ENCODE measurements around the gene MAGI1. TPM values are rescaled to one million over a fixed set of nuclear protein-coding genes. Genes with fewer than 3 reads are reported as not detected.

The MAGI1 gene
- total RNA-seq, 2 donors from 2014 or later: 37.5 to 51.6 TPM

DNA sequence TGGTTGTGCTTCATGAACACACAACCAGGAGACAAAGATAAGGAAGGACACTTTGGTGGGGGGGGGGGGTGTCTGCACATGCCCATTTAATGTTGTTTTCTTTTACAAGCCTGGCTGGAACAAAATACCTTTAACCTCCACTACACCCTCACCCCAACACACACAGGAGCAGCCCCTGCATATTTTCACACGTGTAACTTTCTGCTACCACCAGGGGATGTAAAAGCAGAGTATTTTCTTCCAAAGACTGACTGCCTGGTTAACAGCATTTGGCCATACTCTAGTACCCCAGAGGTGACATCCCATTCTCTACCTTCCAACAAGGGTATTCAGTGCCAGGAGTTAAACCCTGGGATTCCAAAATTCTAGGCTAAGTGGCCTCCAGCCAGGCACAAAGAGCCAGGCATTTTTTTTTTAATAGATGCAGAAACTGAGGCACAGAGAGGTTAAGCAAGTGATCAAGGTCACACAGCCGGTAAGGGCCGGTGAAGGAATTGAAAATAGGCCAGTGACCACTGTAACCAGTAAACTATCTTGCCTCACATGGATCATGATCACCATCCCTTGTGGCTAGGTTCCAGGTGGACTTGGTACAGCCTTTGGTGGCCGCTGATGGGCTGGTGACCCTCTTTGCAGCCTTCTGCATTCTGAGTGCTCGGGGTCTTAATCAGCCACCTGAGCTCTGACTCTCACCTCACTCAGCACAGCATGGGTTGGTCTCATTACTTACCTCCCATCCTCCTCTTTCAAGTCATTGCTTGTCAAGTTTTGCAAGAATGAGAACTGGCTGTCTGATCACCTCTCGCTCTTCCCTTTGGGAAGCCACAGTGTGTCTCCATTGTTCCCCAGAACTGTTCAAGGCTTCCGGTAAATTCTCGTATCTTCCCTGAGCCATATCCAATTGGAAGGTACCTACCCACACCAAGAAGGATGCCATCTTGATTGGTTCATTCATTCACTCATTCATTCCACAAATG, 20.4 kb downstream of the MAGI1 start:
- Histone ChIP-seq H3K4me1 (replicated peaks) (peaks cover 5% of the 10 kb centered on the region), H3K9me3 (no peaks in the 10 kb centered on the region), H3K27me3 (replicated peaks; ENCODE audit: insufficient read depth) (no peaks in the 10 kb centered on the region), H3K4me3 (no peak overlapping the region), H3K36me3 (no peaks in the 10 kb centered on the region), H3K27ac (no peak overlapping the region)
- WGBS: 70% methylated on average over 8 of the region's 8 CpGs
- DNase-seq (ENCODE audit: low spot score): no peak
- intact Hi-C loops (cut with DNase I): no loop called here
- TF ChIP-seq POLR2AphosphoS5 (IDR thresholded peaks at IDR 0.05) (no peak), POLR2A (IDR thresholded peaks at IDR 0.05) (no peak)
- TF ChIP-seq, protein P1, sequence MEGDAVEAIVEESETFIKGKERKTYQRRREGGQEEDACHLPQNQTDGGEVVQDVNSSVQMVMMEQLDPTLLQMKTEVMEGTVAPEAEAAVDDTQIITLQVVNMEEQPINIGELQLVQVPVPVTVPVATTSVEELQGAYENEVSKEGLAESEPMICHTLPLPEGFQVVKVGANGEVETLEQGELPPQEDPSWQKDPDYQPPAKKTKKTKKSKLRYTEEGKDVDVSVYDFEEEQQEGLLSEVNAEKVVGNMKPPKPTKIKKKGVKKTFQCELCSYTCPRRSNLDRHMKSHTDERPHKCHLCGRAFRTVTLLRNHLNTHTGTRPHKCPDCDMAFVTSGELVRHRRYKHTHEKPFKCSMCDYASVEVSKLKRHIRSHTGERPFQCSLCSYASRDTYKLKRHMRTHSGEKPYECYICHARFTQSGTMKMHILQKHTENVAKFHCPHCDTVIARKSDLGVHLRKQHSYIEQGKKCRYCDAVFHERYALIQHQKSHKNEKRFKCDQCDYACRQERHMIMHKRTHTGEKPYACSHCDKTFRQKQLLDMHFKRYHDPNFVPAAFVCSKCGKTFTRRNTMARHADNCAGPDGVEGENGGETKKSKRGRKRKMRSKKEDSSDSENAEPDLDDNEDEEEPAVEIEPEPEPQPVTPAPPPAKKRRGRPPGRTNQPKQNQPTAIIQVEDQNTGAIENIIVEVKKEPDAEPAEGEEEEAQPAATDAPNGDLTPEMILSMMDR (IDR thresholded peaks at IDR 0.05): no peak

GRCh38 chr3:66017591-66017990, 21.1 kb downstream of the MAGI1 start:
- Histone ChIP-seq H3K9me3 (no peaks in the 10 kb centered on the region), H3K4me1 (replicated peaks) (peaks cover 5% of the 10 kb centered on the region), H3K36me3 (no peaks in the 10 kb centered on the region), H3K4me3 (no peak overlapping the region), H3K27me3 (replicated peaks; ENCODE audit: insufficient read depth) (no peaks in the 10 kb centered on the region), H3K27ac (no peak overlapping the region)
- intact Hi-C loops (cut with DNase I): no loop called here
- WGBS: 45% methylated on average over 5 of the region's 5 CpGs
- DNase-seq (ENCODE audit: low spot score): no peak
- TF ChIP-seq POLR2A (IDR thresholded peaks at IDR 0.05) (no peak), POLR2AphosphoS5 (IDR thresholded peaks at IDR 0.05) (no peak)
- TF ChIP-seq, protein P1 (IDR thresholded peaks at IDR 0.05): no peak

GRCh38 chr3:66017084-66017483, 21.6 kb downstream of the MAGI1 start:
- intact Hi-C loops (cut with DNase I): no loop called here
- no peaks in the 10 kb centered on the region for H3K9me3 ChIP-seq
- WGBS: 84% methylated on average over 16 of the region's 16 CpGs
- H3K36me3 ChIP-seq: no peaks in the 10 kb centered on the region
- TF ChIP-seq, protein P1 (IDR thresholded peaks at IDR 0.05): no peak
- TF ChIP-seq POLR2A (IDR thresholded peaks at IDR 0.05) (no peak), POLR2AphosphoS5 (IDR thresholded peaks at IDR 0.05) (no peak)
- H3K4me1 ChIP-seq (replicated peaks): peaks cover 5% of the 10 kb centered on the region
- no peak overlapping the region for H3K4me3 ChIP-seq
- no peaks in the 10 kb centered on the region for H3K27me3 ChIP-seq (replicated peaks; ENCODE audit: insufficient read depth)
- no peak for DNase-seq (ENCODE audit: low spot score)
- H3K27ac ChIP-seq: no peak overlapping the region

GRCh38 chr3:66015841-66016240, 22.9 kb downstream of the MAGI1 start:
- Histone ChIP-seq H3K36me3 (no peaks in the 10 kb centered on the region), H3K4me1 (replicated peaks) (peaks cover 5% of the 10 kb centered on the region), H3K4me3 (no peak overlapping the region), H3K27ac (no peak overlapping the region), H3K9me3 (no peaks in the 10 kb centered on the region), H3K27me3 (replicated peaks; ENCODE audit: insufficient read depth) (no peaks in the 10 kb centered on the region)
- intact Hi-C loops (cut with DNase I): no loop called here
- no peak for DNase-seq (ENCODE audit: low spot score)
- TF ChIP-seq, protein P1 (IDR thresholded peaks at IDR 0.05): no peak
- TF ChIP-seq POLR2A (IDR thresholded peaks at IDR 0.05) (no peak), POLR2AphosphoS5 (IDR thresholded peaks at IDR 0.05) (no peak)
- WGBS: 79% methylated on average over 4 of the region's 4 CpGs

GRCh38 chr3:66014651-66015050, 24.1 kb downstream of the MAGI1 start:
- Histone ChIP-seq H3K27ac (no peak overlapping the region), H3K4me3 (no peak overlapping the region), H3K27me3 (replicated peaks; ENCODE audit: insufficient read depth) (no peaks in the 10 kb centered on the region), H3K36me3 (no peaks in the 10 kb centered on the region), H3K4me1 (replicated peaks) (peaks cover 5% of the 10 kb centered on the region), H3K9me3 (no peaks in the 10 kb centered on the region)
- no peak for DNase-seq (ENCODE audit: low spot score)
- intact Hi-C loops (cut with DNase I): no loop called here
- TF ChIP-seq POLR2A (IDR thresholded peaks at IDR 0.05) (no peak), POLR2AphosphoS5 (IDR thresholded peaks at IDR 0.05) (no peak)
- TF ChIP-seq, protein P1 (IDR thresholded peaks at IDR 0.05): no peak
- WGBS: 88% methylated on average over 2 of the region's 2 CpGs

All from prostate gland (tissue), 2 donors.